Peyer's patch (tissue), 4 donors: ENCODE measurements around the gene PDSS2.

ENCODE experiments used
- CTCF ChIP-seq, 6 experiments: fragments of 450-650 bp in 4 of 6; fragments of 200-600 bp in 2 of 6; sonication (generic) in 1 of 6; IDR thresholded peaks; one replicate each; pipeline ENCODE4 v1.5.1; 2017 to 2019; ENCODE audit warnings: antibody characterized with exemption in 6 of 6, mild to moderate bottlenecking in 3 of 6, moderate library complexity in 1 of 6
- POLR2A ChIP-seq, 2 donors: fragments of 450-650 bp; IDR thresholded peaks; one replicate each; pipeline ENCODE4 v1.5.1; 2017; ENCODE audit warnings: antibody characterized with exemption in 2 of 2, mild to moderate bottlenecking in 2 of 2, moderate library complexity in 2 of 2

GRCh38 chr6:107434812-107435211 is 24.6 kb downstream of the PDSS2 start:
- no peak for TF ChIP-seq CTCF (IDR thresholded peaks at IDR 0.05)
- TF ChIP-seq POLR2A (IDR thresholded peaks at IDR 0.05): no peak
